Heart left ventricle (tissue), 13 donors: Measurements from ENCODE around the gene SLC10A1.
"Not testable (repeated sequence)": the region's sequence is repeated elsewhere in the genome, so short reads cannot be mapped to it uniquely, and the experiment has no call there.

Experiments used
- CTCF ChIP-seq, 12 donors: fragments of 200-600 bp; sonication (generic) in 4 of 12; IDR thresholded peaks; one replicate each; pipeline versions ENCODE4 v1.5.0 to v1.8.0; 2018 to 2022; ENCODE audit warnings: antibody characterized with exemption in 12 of 12, mild to moderate bottlenecking in 5 of 12
- POLR2A ChIP-seq, 2 donors: fragments of 450-650 bp; IDR thresholded peaks; one replicate each; pipeline ENCODE4 v1.6.1; 2017; ENCODE audit warnings: antibody characterized with exemption in 2 of 2, mild to moderate bottlenecking in 2 of 2, moderate library complexity in 2 of 2
- donor health status: ischemic (EF 13 %, LVEDD 7.1; RV severe dilation, severe dysfunction).
- donor health status: DM: no; HTN: yes; CAD: no.
- donor health status: DM: no; HTN: no; CAD: no.
- donor health status: ischemic (EF 25% LVEDD 6.9; RV normal size, moderate dysfunction).
- donor health status: ischemic (EF 25% LVEDD 5.7; RV mildly dilated, moderate dysfunction).
- donor health status: ischemic (EF 35%, LVEDD 5.7; RV mildly dilated, moderate dysfunction).
- donor health status: nonischemic (EF 11% LVEDD 7.7; RV severe dilation, severe dysfunction).
- donor health status: DM: yes; HTN: yes; CAD: no.
- donor health status: PGD.
- donor health status: ischemic (EF 29% LVEDD 5.4; RV normal size, mild dysfunction).
- donor health status: nonischemic (EF 23%, LVEDD 6.1; RV moderate dilation, normal function).

GRCh38 chr14:69736405-69736804, 60.6 kb downstream of the SLC10A1 start:
- TF ChIP-seq CTCF, POLR2A (IDR thresholded peaks at IDR 0.05): not testable (repeated sequence)
